Lung (tissue), 12 donors: Measurements from ENCODE around the gene LZTS2. TPM values are rescaled to one million over a fixed set of nuclear protein-coding genes. Genes with fewer than 3 reads are reported as not detected.

Source experiments
- ATAC-seq: fragments of 200-7000 bp; cut with Tn5 transposase; one replicate; pipeline ENCODE4 v1.9.1; 2020; ENCODE audit warnings: moderate number of reproducible peaks; ENCODE audit not compliant: insufficient read depth, low FRiP score
- DNase-seq, 3 donors: peaks; one replicate each; pipeline ENCODE4 v3.0.0-alpha.2; 2013 to 2017
- H3K27ac ChIP-seq, 2 donors: one replicate each; pipeline ENCODE4 v1.5.1; 2013; ENCODE audit warnings: mild to moderate bottlenecking in 2 of 2, moderate library complexity in 2 of 2, control low read depth in 1 of 2, inconsistent platforms in 1 of 2, low read depth in 1 of 2, low read length in 1 of 2
- H3K27me3 ChIP-seq, 3 donors: one replicate each; pipeline ENCODE4 v1.5.1; 2013; ENCODE audit warnings: low read length in 2 of 3; ENCODE audit not compliant: control insufficient read depth in 3 of 3, insufficient read depth in 3 of 3
- H3K36me3 ChIP-seq, 4 donors: one replicate each; pipeline ENCODE4 v1.5.1; 2013; ENCODE audit warnings: low read length in 4 of 4, mild to moderate bottlenecking in 1 of 4, moderate library complexity in 1 of 4; ENCODE audit not compliant: control insufficient read depth in 4 of 4, insufficient read depth in 4 of 4
- H3K4me1 ChIP-seq, 5 donors: one replicate each; pipeline ENCODE4 v1.5.1; 2013; ENCODE audit warnings: low read length in 5 of 5, mild to moderate bottlenecking in 2 of 5, moderate library complexity in 1 of 5; ENCODE audit not compliant: control insufficient read depth in 5 of 5, insufficient read depth in 5 of 5
- H3K4me3 ChIP-seq: one replicate; pipeline ENCODE4 v1.5.1; 2013; ENCODE audit warnings: mild to moderate bottlenecking, control low read depth, moderate library complexity
- H3K9ac ChIP-seq, 2 donors: one replicate each; pipeline ENCODE4 v1.5.1; 2013; ENCODE audit warnings: low read length in 2 of 2, control low read depth in 1 of 2; ENCODE audit not compliant: insufficient read depth in 1 of 2
- H3K9me3 ChIP-seq, 4 donors: one replicate each; pipeline ENCODE4 v1.5.1; 2013; ENCODE audit warnings: low read length in 3 of 4, mild to moderate bottlenecking in 1 of 4, moderate library complexity in 1 of 4; ENCODE audit not compliant: control insufficient read depth in 4 of 4, insufficient read depth in 3 of 4
- CTCF ChIP-seq: IDR thresholded peaks from 2 replicates; pipeline ENCODE4 v1.5.1; 2012; ENCODE audit warnings: mild to moderate bottlenecking; ENCODE audit errors: control extremely low read depth, extremely low read depth
- WGBS, 2 donors: extraction: QIAGEN DNeasy Blood & Tissue Kit; methylation state at CpG; one replicate each; pipeline ENCODE4 v1.1.7; 2013; 5-methylcytosine and 5-hydroxymethylcytosine counted together
- polyA plus RNA-seq, 2 donors: library from polyadenylated mRNA; stranded (reverse); fragments of 200-250 nt; gene quantifications; one replicate each; pipeline ENCODE4 v1.2.1, GENCODE V29; 2013
- total RNA-seq, 2 donors: library from RNA; depleted of rRNA in 1 of 2; stranded (reverse); fragments of >200 nt in 1 of 2; gene quantifications; one replicate each; pipeline ENCODE4 v1.2.1, GENCODE V29; 2014 to 2021
- donor health status: control.
- donor health status: control.
- donor health status: Bipolar disorder and iron deficiency.
- donor health status: healthy.
- donor health status: DM: yes; HTN: yes; CAD: no.

LZTS2 gene
- total and polyA plus RNA-seq, 4 donors = 44.5 to 76.8 (median 55.6) TPM

GRCh38 chr10:101000915-101001658, 1.5 kb downstream of the LZTS2 start:
- TF ChIP-seq CTCF = no peak
- Histone ChIP-seq H3K27me3 (no peaks in the 10 kb centered on the region), H3K36me3 (peaks cover 0 to 40% (median 23%) of the 10 kb centered on the region in 4 donors), H3K9me3 (no peaks in the 10 kb centered on the region), H3K27ac (peak overlapping the region; percentile 93 to 100), H3K4me1 (peaks cover 6 to 51% (median 28%) of the 10 kb centered on the region in 5 donors), H3K4me3 (peak overlapping the region; percentile 69), H3K9ac (peak overlapping the region; percentile 80 to 90)
- ATAC-seq (peak; percentile 9), DNase-seq (peak; percentile 92 to 95 (median 94))
- 24 to 27% methylated on average over 12 of the region's 12 CpGs for WGBS, 2 donors

- peaks cover 6 to 52% (median 27%) of the 10 kb centered on the region in 5 donors for H3K4me1 ChIP-seq
- H3K9me3 ChIP-seq = no peaks in the 10 kb centered on the region
- no peaks in the 10 kb centered on the region for H3K27me3 ChIP-seq
- H3K27ac ChIP-seq = peak overlapping the region; percentile 88 to 100
- peaks cover 0 to 42% (median 26%) of the 10 kb centered on the region in 4 donors for H3K36me3 ChIP-seq
- no peak overlapping the region for H3K4me3 ChIP-seq
- DNase-seq (no peak), ATAC-seq (no peak)
- H3K9ac ChIP-seq = peak overlapping the region; percentile 26 to 90
- WGBS, 2 donors = 61 to 66% methylated on average over 5 of the region's 5 CpGs
- TF ChIP-seq CTCF = no peak
These were observed 2.0 kb downstream of the LZTS2 start for GRCh38 chr10:101001659-101002035.

GRCh38 chr10:101002456-101002855, 2.8 kb downstream of the LZTS2 start:
- no peak for TF ChIP-seq CTCF
- ATAC-seq (no peak), DNase-seq (no peak)
- Histone ChIP-seq H3K27me3 (no peaks in the 10 kb centered on the region), H3K4me1 (peaks cover 6 to 53% (median 26%) of the 10 kb centered on the region in 5 donors), H3K4me3 (no peak overlapping the region), H3K27ac (peak overlapping the region; percentile 88 to 100), H3K36me3 (peaks cover 0 to 42% (median 30%) of the 10 kb centered on the region in 4 donors), H3K9ac (peak overlapping the region in 1 of 2 donors; percentile 90), H3K9me3 (no peaks in the 10 kb centered on the region)
- 84 to 92% methylated on average over 11 of the region's 11 CpGs for WGBS, 2 donors
